Ascending aorta (tissue), 2 donors: ENCODE data around the gene GREB1L. TPM values are rescaled to one million over a fixed set of nuclear protein-coding genes. Genes with fewer than 3 reads are reported as not detected.

ENCODE experiments used
- DNase-seq, 2 donors: peaks; one replicate each; pipeline ENCODE4 v3.0.0-alpha.2; 2019; ENCODE audit warnings: low spot score in 2 of 2
- H3K27ac ChIP-seq, 2 donors: fragments of 200-600 bp; sonication (generic); one replicate each; pipeline ENCODE4 v1.5.1; 2016 to 2017; ENCODE audit warnings: mild to moderate bottlenecking in 1 of 2
- H3K27me3 ChIP-seq: fragments of 200-600 bp; sonication (generic); one replicate; pipeline ENCODE4 v1.5.1; 2017
- H3K36me3 ChIP-seq, 2 donors: fragments of 200-600 bp; sonication (generic); one replicate each; pipeline ENCODE4 v1.5.1; 2016
- H3K4me1 ChIP-seq, 2 donors: fragments of 200-600 bp; sonication (generic); one replicate each; pipeline ENCODE4 v1.5.1; 2016 to 2017; ENCODE audit warnings: mild to moderate bottlenecking in 1 of 2
- H3K4me3 ChIP-seq, 2 donors: fragments of 200-600 bp; sonication (generic); one replicate each; pipeline ENCODE4 v1.5.1; 2016 to 2017; ENCODE audit warnings: mild to moderate bottlenecking in 1 of 2
- H3K9me3 ChIP-seq, 2 donors: fragments of 200-600 bp; sonication (generic); one replicate each; pipeline ENCODE4 v1.5.1; 2016
- CTCF ChIP-seq, 3 experiments: fragments of 200-600 bp in 2 of 3; fragments of 450-650 bp in 1 of 3; sonication (generic) in 2 of 3; IDR thresholded peaks; one replicate each; pipeline ENCODE4 v1.5.1; 2016 to 2019; ENCODE audit warnings: antibody characterized with exemption in 3 of 3, mild to moderate bottlenecking in 1 of 3, moderate library complexity in 1 of 3
- intact Hi-C: fragments of 100-400 bp; cut with DNase I; formaldehyde crosslinking; loops from one replicate; pipeline ENCODE4 v1.15.1; 2023
- total RNA-seq: library from RNA; depleted of rRNA; stranded (reverse); fragments of >200 nt; gene quantifications from one replicate; pipeline ENCODE4 v1.1.0, GENCODE V29; 2016

The GREB1L gene
- total RNA-seq, 1 donor from 2014 or later = 2.2 TPM

GRCh38 chr18:21264651-21265050 is 22.6 kb downstream of the GREB1L start:
- intact Hi-C loops = no loop called here
- no peak for TF ChIP-seq CTCF (IDR thresholded peaks at IDR 0.05)

GRCh38 chr18:21265971-21266673 is 24.1 kb downstream of the GREB1L start:
- peaks cover 0 to 12% of the 10 kb centered on the region in 2 donors for H3K4me1 ChIP-seq
- no peaks in the 10 kb centered on the region for H3K27me3 ChIP-seq
- H3K36me3 ChIP-seq = no peaks in the 10 kb centered on the region
- no peak overlapping the region for H3K27ac ChIP-seq
- TF ChIP-seq CTCF (IDR thresholded peaks at IDR 0.05) = no peak
- H3K4me3 ChIP-seq = no peak overlapping the region
- intact Hi-C loops = no loop called here
- DNase-seq = no peak
- no peaks in the 10 kb centered on the region for H3K9me3 ChIP-seq

More at GRCh38 chr18:21264651-21265050, 22.6 kb downstream of the GREB1L start:
- Histone ChIP-seq H3K9me3 (no peaks in the 10 kb centered on the region), H3K4me1 (peaks cover 0 to 12% of the 10 kb centered on the region in 2 donors), H3K27me3 (no peaks in the 10 kb centered on the region), H3K27ac (peak overlapping the region in 1 of 2 donors; percentile 38), H3K36me3 (no peaks in the 10 kb centered on the region), H3K4me3 (no peak overlapping the region)
- DNase-seq = no peak

- Histone ChIP-seq H3K4me3 (no peak overlapping the region), H3K36me3 (no peaks in the 10 kb centered on the region), H3K9me3 (no peaks in the 10 kb centered on the region), H3K4me1 (peaks cover 0 to 12% of the 10 kb centered on the region in 2 donors), H3K27me3 (no peaks in the 10 kb centered on the region), H3K27ac (no peak overlapping the region)
- DNase-seq = no peak
- intact Hi-C loops = no loop called here
- no peak for TF ChIP-seq CTCF (IDR thresholded peaks at IDR 0.05)
Measured at GRCh38 chr18:21267400-21267799, 25.4 kb downstream of the GREB1L start.

- H3K36me3 ChIP-seq = no peaks in the 10 kb centered on the region
- no peaks in the 10 kb centered on the region for H3K9me3 ChIP-seq
- H3K27ac ChIP-seq = no peak overlapping the region
- no peak overlapping the region for H3K4me3 ChIP-seq
- intact Hi-C loops = no loop called here
- DNase-seq = no peak
- no peak for TF ChIP-seq CTCF (IDR thresholded peaks at IDR 0.05)
- H3K27me3 ChIP-seq = no peaks in the 10 kb centered on the region
- peaks cover 0 to 9% of the 10 kb centered on the region in 2 donors for H3K4me1 ChIP-seq
Measured at GRCh38 chr18:21269349-21269748, 27.3 kb downstream of the GREB1L start.

GRCh38 chr18:21270453-21270852 is 28.4 kb downstream of the GREB1L start:
- no peaks in the 10 kb centered on the region for H3K9me3 ChIP-seq
- no peak overlapping the region for H3K27ac ChIP-seq
- intact Hi-C loops = no loop called here
- no peak for TF ChIP-seq CTCF (IDR thresholded peaks at IDR 0.05)
- H3K36me3 ChIP-seq = no peaks in the 10 kb centered on the region
- no peaks in the 10 kb centered on the region for H3K27me3 ChIP-seq
- H3K4me3 ChIP-seq = no peak overlapping the region
- DNase-seq = no peak
- peaks cover 0 to 2% of the 10 kb centered on the region in 2 donors for H3K4me1 ChIP-seq
